HG02642 (cell line): ENCODE measurements around the gene SERGEF.

Experiments used
- ATAC-seq: cut with Tn5 transposase; IDR thresholded peaks from one replicate; pipeline ENCODE4 v1.9.1; 2021; ENCODE audit warnings: mild to moderate bottlenecking; ENCODE audit not compliant: unreplicated experiment, poor library complexity

Gene SERGEF

GRCh38 chr11:17762309-17762974 is 250.4 kb downstream of the SERGEF start:
- peak; percentile 37 for ATAC-seq

DNA sequence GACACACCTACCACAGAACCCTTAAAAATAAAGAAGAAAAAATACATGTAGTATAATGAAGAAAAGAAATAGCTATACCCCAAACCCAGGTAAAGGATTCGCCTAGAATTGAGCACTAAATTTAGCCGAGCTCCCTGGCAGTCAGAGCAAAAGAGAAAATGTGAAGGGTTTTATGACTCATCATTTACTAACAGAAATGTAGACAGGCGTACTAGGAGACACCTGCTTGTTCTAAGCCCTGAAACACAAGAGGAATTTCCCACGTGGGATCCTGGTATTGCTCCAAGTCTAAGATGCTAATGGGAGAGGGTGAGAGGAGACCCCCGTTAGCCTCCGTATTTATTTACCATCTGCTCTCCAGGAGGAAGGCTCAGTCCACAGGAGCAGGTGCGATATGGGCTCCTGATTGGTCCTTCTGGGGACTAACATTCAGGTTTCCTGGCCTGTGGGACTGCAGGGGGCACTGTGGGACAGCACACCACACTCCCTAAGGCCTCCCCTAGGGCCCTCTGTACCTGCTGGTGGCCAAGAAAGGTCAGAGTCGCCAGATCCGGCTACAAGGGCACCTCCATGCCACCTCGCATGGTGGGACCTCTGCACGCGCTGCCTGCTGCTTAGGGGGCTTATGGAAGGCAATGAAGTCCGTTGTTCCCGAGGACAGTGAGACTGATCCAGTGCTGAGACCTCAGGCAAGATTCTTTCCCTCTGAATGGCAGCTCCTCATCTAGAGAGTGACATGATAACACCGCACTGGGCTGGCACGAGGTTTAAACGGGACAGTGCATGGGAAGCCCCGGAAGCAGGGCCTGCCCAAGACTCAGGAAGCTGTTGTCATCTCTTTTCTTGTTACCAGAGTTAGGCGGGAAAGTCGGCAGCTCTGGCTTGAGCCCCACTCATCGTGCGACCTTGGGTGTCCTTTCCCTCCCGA is 252.5 kb downstream of the SERGEF start:
- ATAC-seq: peak; percentile 77

DNA sequence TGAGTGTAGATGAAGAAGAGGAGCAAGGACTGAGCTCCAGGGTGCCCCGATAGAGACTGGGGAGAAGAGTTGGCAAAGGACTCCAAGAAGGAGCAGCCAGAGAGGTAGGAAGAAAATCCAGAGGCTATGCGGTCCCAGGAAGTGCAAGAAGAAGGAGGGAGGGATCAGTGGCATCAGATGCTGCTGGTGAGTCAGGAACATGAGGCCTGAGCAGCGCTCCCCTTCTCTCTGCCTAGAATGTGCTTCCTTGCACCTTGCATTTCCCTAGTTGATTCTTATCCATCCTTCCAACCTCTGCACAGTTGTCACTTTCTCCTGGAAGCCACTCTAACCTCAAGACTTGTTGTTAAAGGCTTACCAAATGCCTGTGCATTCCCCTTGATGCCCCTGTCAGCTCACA is 257.0 kb downstream of the SERGEF start:
- no peak for ATAC-seq

- no peak for ATAC-seq
These were observed 259.2 kb downstream of the SERGEF start for GRCh38 chr11:17753641-17754040.

DNA sequence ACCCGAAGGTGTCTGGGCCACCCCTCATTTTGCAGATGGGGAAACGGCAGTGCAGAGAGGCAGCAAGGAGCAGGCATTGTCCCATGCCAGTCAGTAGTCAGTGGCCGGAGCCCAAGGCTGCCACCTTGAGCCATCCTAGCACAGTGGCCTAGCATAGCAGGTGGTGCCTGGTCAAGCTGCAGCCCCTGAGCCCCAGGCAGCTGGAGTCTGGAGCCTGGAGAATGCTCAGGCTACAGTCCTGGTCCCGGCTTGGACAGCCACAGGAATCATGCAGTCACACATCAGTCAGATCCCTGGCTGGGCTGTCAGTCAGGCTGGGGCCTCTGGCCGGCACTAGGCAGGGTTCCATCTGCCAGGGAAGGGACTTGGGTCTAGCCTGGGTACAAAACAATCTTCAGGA is 259.7 kb downstream of the SERGEF start:
- ATAC-seq: no peak

DNA sequence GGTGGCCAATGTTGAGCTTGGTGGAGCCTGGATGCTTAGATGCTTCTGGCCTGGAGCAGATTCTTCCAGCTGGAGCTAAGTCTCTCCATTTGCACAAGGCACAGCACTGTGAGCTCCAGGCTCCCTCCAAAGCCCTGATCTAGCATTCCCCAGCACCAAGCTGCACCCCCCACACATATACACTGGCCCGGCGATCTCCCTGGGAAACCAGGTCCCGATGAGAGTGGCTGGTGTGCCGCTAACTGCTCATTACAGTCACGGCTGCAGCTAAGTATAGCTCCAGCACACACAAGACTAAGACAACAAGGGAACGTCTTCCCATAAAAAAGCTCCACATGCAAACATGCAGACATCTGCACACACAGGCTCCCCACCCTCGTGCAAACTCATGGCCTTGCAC is 260.7 kb downstream of the SERGEF start:
- ATAC-seq: no peak

DNA sequence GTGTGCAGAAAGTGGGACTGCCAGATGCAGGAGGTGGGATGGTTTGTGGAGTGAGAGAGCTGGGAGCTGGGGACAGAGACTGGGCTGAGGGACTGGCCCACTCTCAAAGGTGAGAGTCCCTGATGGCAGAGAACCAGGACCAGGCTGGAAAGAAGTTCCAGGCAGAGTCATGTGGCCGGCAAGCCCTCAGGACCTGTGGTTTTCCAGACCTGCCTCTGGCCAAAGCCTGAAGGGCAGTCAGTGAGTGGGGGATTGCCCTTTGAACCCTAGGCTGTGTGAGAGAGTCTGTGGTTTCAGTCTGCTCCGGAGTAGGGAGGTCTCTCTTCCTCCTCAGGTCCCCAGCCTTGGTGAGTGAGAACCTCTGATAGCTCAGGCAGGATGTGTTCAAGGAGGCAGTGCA is 261.3 kb downstream of the SERGEF start:
- ATAC-seq: no peak

- no peak for ATAC-seq
These were observed 262.1 kb downstream of the SERGEF start for GRCh38 chr11:17750801-17751165.

DNA sequence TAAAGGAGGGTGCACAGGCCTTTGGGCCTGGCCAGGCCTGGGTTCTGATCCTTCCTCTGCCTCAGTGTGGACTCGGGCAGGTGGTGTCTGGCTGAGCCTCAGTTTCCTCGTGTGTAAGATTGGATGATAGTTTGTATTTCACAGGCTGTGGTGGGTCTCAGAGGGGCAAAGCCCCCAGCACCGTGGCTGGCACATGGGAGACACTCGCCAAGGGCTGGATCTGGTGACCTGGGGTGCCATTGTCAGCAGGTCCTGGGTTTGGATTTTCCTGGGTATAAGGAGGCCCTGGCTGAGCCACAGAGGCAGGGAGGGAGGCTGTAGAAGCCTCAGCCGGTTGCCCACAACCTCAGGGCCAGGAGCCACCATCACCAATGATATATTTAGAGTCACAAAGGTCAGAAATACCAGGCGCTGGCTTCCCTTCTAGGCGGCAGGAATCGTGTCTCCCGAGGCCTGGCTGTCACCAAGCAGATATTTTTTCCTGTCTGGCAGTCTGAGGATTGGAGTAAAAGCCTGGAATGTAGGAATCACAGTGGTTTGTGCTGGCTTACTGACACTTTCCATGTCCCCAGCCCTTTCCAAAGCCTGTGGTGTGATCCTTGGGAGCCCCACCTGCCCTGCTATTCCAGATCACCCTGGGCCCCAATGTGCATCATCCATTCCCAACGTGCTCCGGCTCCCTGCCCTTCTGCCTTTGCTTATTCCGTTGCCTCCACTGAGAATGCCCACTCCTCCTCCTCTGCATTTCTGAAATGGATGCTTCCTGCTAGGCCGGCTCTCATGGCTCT is 262.6 kb downstream of the SERGEF start:
- ATAC-seq: no peak

GRCh38 chr11:17748761-17749721 is 263.8 kb downstream of the SERGEF start:
- no peak for ATAC-seq

DNA sequence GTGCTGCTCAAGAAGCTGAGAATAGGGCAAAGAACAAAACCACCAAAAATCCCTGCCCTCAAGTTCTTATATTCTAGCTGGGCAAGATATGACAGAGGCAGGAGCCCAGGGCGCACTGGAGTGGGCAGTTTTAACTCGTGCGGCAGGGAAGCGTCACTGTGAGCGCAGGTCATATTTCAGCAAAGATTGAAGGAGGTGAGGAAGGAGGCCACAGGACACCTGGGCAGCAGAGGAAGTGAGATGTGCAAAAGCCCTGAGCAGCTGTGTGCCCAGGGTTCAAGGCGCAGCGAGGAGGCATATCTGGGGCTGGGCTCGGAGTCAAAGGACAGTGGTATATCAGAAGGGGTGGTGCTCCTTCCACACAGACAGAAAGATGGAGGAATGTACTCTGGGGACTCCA is 264.8 kb downstream of the SERGEF start:
- ATAC-seq: no peak

GRCh38 chr11:17747131-17747955 is 265.5 kb downstream of the SERGEF start:
- ATAC-seq: no peak

GRCh38 chr11:17746096-17746495 is 266.8 kb downstream of the SERGEF start:
- no peak for ATAC-seq

DNA sequence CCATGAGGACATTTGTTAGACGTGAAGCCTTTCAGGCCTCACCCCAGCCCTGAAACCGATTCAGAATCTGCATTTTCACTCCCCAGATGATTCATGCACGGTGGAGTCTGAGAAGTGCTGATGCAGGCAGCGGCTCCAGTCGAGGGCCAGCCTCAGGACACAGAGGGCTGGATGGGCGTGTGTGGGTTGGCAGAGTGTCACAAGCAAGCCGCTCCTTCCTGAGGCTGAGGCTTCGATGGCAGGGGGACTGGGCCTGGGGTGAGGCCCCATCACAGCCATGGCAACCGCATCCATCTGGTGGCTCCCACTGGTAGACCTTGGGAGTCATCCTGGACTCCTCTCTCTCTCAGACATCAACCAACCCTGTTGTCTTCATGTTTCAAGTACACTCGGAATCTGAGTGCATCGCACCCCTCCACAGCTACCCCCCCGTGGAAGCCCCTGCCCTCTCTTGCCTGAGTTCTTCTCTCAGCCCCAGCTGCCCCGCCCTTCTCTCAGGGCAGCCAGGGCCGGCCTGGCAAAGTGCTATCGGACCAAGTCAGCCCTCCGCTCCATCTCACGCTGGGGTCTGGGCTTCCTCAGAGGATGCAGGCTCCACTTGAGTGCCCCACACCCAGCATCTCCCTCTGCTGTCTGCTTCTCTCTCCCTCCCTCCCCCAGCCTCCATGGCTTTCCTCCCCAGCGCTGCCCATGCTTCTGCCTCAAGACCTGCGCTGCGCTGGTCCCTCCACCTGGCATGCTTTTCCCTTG is 267.6 kb downstream of the SERGEF start:
- no peak for ATAC-seq

DNA sequence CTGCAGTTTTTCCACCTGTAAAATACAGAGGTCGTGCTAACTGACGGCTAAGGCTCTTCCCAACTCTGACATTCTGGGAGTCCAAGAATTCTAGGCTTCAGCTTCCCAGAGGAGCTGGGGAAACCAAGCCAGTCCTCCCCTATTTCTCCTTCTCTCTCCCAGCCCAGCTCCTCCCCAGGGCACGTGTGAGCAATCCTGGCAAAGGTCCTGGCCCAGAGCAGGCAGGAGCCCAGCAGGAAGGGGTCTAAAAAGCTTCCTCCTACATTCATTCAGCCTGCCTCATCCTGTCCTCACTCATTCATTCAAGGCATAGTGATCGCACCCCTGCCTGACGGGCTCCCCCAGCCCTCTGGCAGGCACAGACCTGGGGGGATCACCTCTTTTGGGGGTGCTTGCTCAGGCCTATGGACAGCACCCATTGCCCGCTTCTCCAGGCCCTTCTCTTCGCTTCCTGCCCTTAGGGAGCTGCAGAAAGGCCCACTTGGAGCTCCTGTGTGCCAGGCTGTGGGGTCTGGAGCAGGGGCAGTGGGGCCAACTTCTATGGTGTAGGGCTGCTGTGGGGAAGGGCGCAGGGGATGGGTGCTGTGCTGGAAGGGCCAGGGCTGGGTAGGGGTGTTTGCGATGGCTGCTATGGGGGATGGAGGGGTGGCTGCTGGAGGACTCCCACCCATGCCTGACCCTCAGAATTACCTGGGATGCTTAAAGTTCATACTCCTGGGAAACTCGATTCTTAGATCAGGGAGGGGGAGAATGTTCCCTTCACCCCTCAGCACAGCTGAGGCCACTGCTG is 268.5 kb downstream of the SERGEF start:
- no peak for ATAC-seq

DNA sequence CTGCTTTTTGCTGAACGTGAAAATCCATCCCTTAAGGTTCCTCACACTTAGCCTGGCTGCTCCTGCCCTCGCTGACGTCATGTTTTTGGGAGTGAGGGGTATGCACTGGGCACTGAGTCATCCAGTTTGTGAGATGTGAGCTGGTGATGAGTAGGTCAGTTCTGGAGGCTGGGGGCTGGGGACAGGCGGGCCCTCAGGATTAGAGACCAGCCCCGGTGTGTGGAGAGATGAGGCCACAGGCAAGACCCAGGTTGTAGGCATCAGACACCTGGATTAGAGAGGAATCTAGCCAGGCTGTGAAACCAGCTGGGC is 269.1 kb downstream of the SERGEF start:
- ATAC-seq: no peak

- ATAC-seq: no peak
These were observed 269.6 kb downstream of the SERGEF start for GRCh38 chr11:17743026-17743807.
